GM19395 (cell line): ENCODE data around the gene FBN1.

ENCODE experiments used
- ATAC-seq: cut with Tn5 transposase; IDR thresholded peaks from one replicate; pipeline ENCODE4 v1.9.1; 2021; ENCODE audit warnings: mild to moderate bottlenecking, moderate library complexity; ENCODE audit not compliant: unreplicated experiment

Gene FBN1

GRCh38 chr15:48440084-48440483, 205.4 kb downstream of the FBN1 start:
- ATAC-seq, result no peak

- ATAC-seq, result no peak
Observed at GRCh38 chr15:48437178-48437577, 208.3 kb downstream of the FBN1 start.

GRCh38 chr15:48435321-48435720, 210.2 kb downstream of the FBN1 start:
- no peak for ATAC-seq

GRCh38 chr15:48433226-48433886, 212.2 kb downstream of the FBN1 start:
- ATAC-seq, result no peak

GRCh38 chr15:48432688-48433087, 212.8 kb downstream of the FBN1 start:
- ATAC-seq, result no peak

GRCh38 chr15:48427960-48428547, 217.5 kb downstream of the FBN1 start:
- ATAC-seq, result no peak

- ATAC-seq, result no peak
Observed at GRCh38 chr15:48427479-48427878, 218.0 kb downstream of the FBN1 start.

- ATAC-seq, result no peak
Observed at GRCh38 chr15:48426941-48427340, 218.6 kb downstream of the FBN1 start.

- ATAC-seq, result no peak
Observed at GRCh38 chr15:48426044-48426443, 219.5 kb downstream of the FBN1 start.

GRCh38 chr15:48425051-48425450, 220.5 kb downstream of the FBN1 start:
- no peak for ATAC-seq

- ATAC-seq, result no peak
Observed at GRCh38 chr15:48423896-48424475, 221.5 kb downstream of the FBN1 start.

GRCh38 chr15:48423342-48423741, 222.2 kb downstream of the FBN1 start:
- no peak for ATAC-seq

- ATAC-seq, result no peak
Observed at GRCh38 chr15:48422401-48422800, 223.1 kb downstream of the FBN1 start.

GRCh38 chr15:48421362-48421761, 224.1 kb downstream of the FBN1 start:
- ATAC-seq, result no peak

- ATAC-seq, result no peak
Observed at GRCh38 chr15:48419896-48420295, 225.6 kb downstream of the FBN1 start.

- no peak for ATAC-seq
Observed at GRCh38 chr15:48418343-48418742, 227.2 kb downstream of the FBN1 start.

- ATAC-seq, result no peak
Observed at GRCh38 chr15:48416301-48416700, 229.2 kb downstream of the FBN1 start.

- ATAC-seq, result no peak
Observed at GRCh38 chr15:48415036-48415886, 230.2 kb downstream of the FBN1 start.

GRCh38 chr15:48414015-48414414, 231.5 kb downstream of the FBN1 start:
- no peak for ATAC-seq

GRCh38 chr15:48413304-48413703, 232.2 kb downstream of the FBN1 start:
- no peak for ATAC-seq

- ATAC-seq, result no peak
Observed at GRCh38 chr15:48411971-48412591, 233.4 kb downstream of the FBN1 start.
